Urinary bladder (tissue), 4 donors: ENCODE measurements around the gene UFSP2. TPM values are rescaled to one million over a fixed set of nuclear protein-coding genes. Genes with fewer than 3 reads are reported as not detected.
"Not testable (repeated sequence)": the region's sequence is repeated elsewhere in the genome, so short reads cannot be mapped to it uniquely, and the experiment has no call there.

Experiments used
- DNase-seq: peaks from one replicate; pipeline ENCODE4 v3.0.0-alpha.2; 2015; ENCODE audit errors: extremely low spot score
- H3K27ac ChIP-seq: one replicate; pipeline ENCODE4 v1.5.1; 2013; ENCODE audit warnings: low read depth, mild to moderate bottlenecking, moderate library complexity
- H3K36me3 ChIP-seq: one replicate; pipeline ENCODE4 v1.6.1; 2013; ENCODE audit warnings: mild to moderate bottlenecking, moderate library complexity; ENCODE audit not compliant: insufficient read depth
- H3K4me1 ChIP-seq: one replicate; pipeline ENCODE4 v1.6.1; 2013; ENCODE audit warnings: mild to moderate bottlenecking, moderate library complexity; ENCODE audit not compliant: insufficient read depth
- H3K4me3 ChIP-seq: one replicate; pipeline ENCODE4 v1.5.1; 2013; ENCODE audit warnings: low read depth, low read length
- WGBS: extraction: QIAGEN DNeasy Blood & Tissue Kit; methylation state at CpG from one replicate; pipeline ENCODE4 v1.1.7; 2013; 5-methylcytosine and 5-hydroxymethylcytosine counted together
- polyA plus RNA-seq: library from polyadenylated mRNA; stranded (reverse); fragments of 200-250 nt; gene quantifications from one replicate; pipeline ENCODE4 v1.2.3, GENCODE V29; 2013
- total RNA-seq: library from RNA; depleted of rRNA; stranded (reverse); fragments of >200 nt; gene quantifications from one replicate; pipeline ENCODE4 v1.2.3, GENCODE V29; 2014
- donor health status: healthy with polysubstance abuse.
- donor health status: healthy.

UFSP2 gene
- total and polyA plus RNA-seq, 2 donors, result 36.4 to 77.2 TPM

GRCh38 chr4:185364886-185365285 lies 60.9 kb downstream of the UFSP2 start:
- H3K36me3 ChIP-seq, result no peaks in the 10 kb centered on the region
- H3K4me3 ChIP-seq, result no peak overlapping the region
- WGBS, result 90% methylated on average over 5 of the region's 5 CpGs
- DNase-seq, result no peak
- H3K4me1 ChIP-seq, result no peaks in the 10 kb centered on the region
- no peak overlapping the region for H3K27ac ChIP-seq

GRCh38 chr4:185363251-185363650 lies 62.5 kb downstream of the UFSP2 start:
- 77% methylated on average over 3 of the region's 3 CpGs for WGBS
- H3K27ac ChIP-seq, result no peak overlapping the region
- DNase-seq, result no peak

GRCh38 chr4:185362570-185362969 lies 63.2 kb downstream of the UFSP2 start:
- H3K27ac ChIP-seq, H3K4me1 ChIP-seq, H3K4me3 ChIP-seq, H3K36me3 ChIP-seq, DNase-seq: not testable (repeated sequence)
- WGBS, result 87% methylated on average over 6 of the region's 6 CpGs

More at GRCh38 chr4:185363251-185363650, 62.5 kb downstream of the UFSP2 start:
- Histone ChIP-seq H3K4me3 (no peak overlapping the region), H3K36me3 (no peaks in the 10 kb centered on the region), H3K4me1 (no peaks in the 10 kb centered on the region)

GRCh38 chr4:185361872-185362271 lies 63.9 kb downstream of the UFSP2 start:
- no peak for DNase-seq
- H3K4me1 ChIP-seq, result no peaks in the 10 kb centered on the region
- H3K27ac ChIP-seq, result no peak overlapping the region
- H3K4me3 ChIP-seq, result no peak overlapping the region
- WGBS, result 89% methylated on average over 3 of the region's 3 CpGs
- H3K36me3 ChIP-seq, result no peaks in the 10 kb centered on the region

GRCh38 chr4:185359767-185360446 lies 65.9 kb downstream of the UFSP2 start:
- Histone ChIP-seq H3K36me3 (no peaks in the 10 kb centered on the region), H3K4me3 (no peak overlapping the region), H3K27ac (no peak overlapping the region), H3K4me1 (no peaks in the 10 kb centered on the region)
- WGBS, result 91% methylated on average over 8 of the region's 8 CpGs
- DNase-seq, result no peak

GRCh38 chr4:185358959-185359358 lies 66.8 kb downstream of the UFSP2 start:
- Histone ChIP-seq H3K4me3 (no peak overlapping the region), H3K36me3 (no peaks in the 10 kb centered on the region), H3K4me1 (no peaks in the 10 kb centered on the region), H3K27ac (no peak overlapping the region)
- 88% methylated on average over 4 of the region's 4 CpGs for WGBS
- no peak for DNase-seq

- H3K36me3 ChIP-seq, result no peaks in the 10 kb centered on the region
- no peaks in the 10 kb centered on the region for H3K4me1 ChIP-seq
- 68% methylated on average over 4 of the region's 4 CpGs for WGBS
- H3K27ac ChIP-seq, result no peak overlapping the region
- DNase-seq, result no peak
- H3K4me3 ChIP-seq, result no peak overlapping the region
These were observed 67.2 kb downstream of the UFSP2 start for GRCh38 chr4:185358514-185358913.

GRCh38 chr4:185357733-185358440 lies 67.9 kb downstream of the UFSP2 start:
- DNase-seq, result no peak
- Histone ChIP-seq H3K27ac (no peak overlapping the region), H3K4me3 (no peak overlapping the region), H3K4me1 (no peaks in the 10 kb centered on the region), H3K36me3 (no peaks in the 10 kb centered on the region)
- WGBS, result 68% methylated on average over 7 of the region's 7 CpGs

- H3K27ac ChIP-seq, result no peak overlapping the region
- DNase-seq, result no peak
- WGBS, result 85% methylated on average over 5 of the region's 5 CpGs
These were observed 68.6 kb downstream of the UFSP2 start for GRCh38 chr4:185357211-185357610.

GRCh38 chr4:185352741-185353140 lies 73.0 kb downstream of the UFSP2 start:
- DNase-seq, result no peak
- Histone ChIP-seq H3K4me3 (no peak overlapping the region), H3K4me1 (no peaks in the 10 kb centered on the region), H3K36me3 (no peaks in the 10 kb centered on the region), H3K27ac (no peak overlapping the region)
- 100% methylated on average over 2 of the region's 2 CpGs for WGBS

More at GRCh38 chr4:185357211-185357610, 68.6 kb downstream of the UFSP2 start:
- Histone ChIP-seq H3K4me3 (no peak overlapping the region), H3K4me1 (no peaks in the 10 kb centered on the region), H3K36me3 (no peaks in the 10 kb centered on the region)

- no peak overlapping the region for H3K4me3 ChIP-seq
- no peaks in the 10 kb centered on the region for H3K4me1 ChIP-seq
- WGBS, result 94% methylated on average over 7 of the region's 7 CpGs
- no peak for DNase-seq
- no peaks in the 10 kb centered on the region for H3K36me3 ChIP-seq
- no peak overlapping the region for H3K27ac ChIP-seq
These were observed 73.6 kb downstream of the UFSP2 start for GRCh38 chr4:185352202-185352601.

- no peak for DNase-seq
- 86% methylated on average over 13 of the region's 13 CpGs for WGBS
- no peaks in the 10 kb centered on the region for H3K4me1 ChIP-seq
- H3K36me3 ChIP-seq, result no peaks in the 10 kb centered on the region
- no peak overlapping the region for H3K27ac ChIP-seq
- H3K4me3 ChIP-seq, result no peak overlapping the region
These were observed 74.1 kb downstream of the UFSP2 start for GRCh38 chr4:185351691-185352090.
